GM18520 (cell line): ENCODE results near the gene TRIM63.

Source experiments
- ATAC-seq: cut with Tn5 transposase; IDR thresholded peaks from one replicate; pipeline ENCODE4 v1.9.1; 2021; ENCODE audit not compliant: unreplicated experiment

The TRIM63 gene

GRCh38 chr1:26089125-26089524 lies 21.7 kb upstream of the TRIM63 start:
- ATAC-seq, result no peak

DNA sequence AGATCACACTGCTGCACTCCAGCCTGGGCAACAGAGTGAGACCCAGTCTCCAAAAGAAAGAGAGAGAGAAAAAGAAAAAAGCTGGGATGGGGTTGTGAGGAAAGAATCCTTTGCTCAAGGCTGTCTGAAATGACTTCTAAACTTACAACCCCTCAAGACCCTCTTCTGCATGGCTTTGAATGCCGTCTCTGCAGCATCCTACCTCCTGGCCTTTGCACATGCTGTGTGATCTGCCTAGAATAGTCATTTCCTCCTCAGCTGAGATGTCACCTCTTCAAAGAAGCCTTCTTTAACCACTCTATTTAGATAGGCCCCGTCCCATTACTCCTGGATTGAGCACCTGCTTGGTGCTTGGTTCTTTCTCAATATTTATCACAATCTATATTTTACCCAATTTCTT lies 17.4 kb upstream of the TRIM63 start:
- no peak for ATAC-seq

GRCh38 chr1:26084091-26084561 lies 16.7 kb upstream of the TRIM63 start:
- no peak for ATAC-seq

DNA sequence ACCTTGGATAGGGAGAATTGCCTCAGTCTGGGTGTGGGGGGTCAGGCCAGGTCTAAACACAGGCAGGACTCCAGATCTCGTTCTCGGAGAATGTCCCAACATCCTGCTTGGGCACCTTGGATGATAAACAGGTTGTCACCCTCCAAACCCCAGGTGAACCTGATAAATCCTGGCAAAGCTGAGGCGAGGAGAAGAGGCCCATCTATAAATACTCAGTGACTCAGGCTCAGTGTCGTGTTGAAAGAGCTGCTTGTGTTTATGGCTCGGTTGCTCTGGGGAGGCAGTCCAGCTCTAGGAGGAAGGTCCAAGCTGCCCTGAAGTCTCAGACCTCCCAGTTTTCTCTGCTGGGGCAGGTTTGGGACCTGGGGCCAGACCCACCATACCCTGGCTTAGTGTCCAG lies 15.8 kb upstream of the TRIM63 start:
- no peak for ATAC-seq

DNA sequence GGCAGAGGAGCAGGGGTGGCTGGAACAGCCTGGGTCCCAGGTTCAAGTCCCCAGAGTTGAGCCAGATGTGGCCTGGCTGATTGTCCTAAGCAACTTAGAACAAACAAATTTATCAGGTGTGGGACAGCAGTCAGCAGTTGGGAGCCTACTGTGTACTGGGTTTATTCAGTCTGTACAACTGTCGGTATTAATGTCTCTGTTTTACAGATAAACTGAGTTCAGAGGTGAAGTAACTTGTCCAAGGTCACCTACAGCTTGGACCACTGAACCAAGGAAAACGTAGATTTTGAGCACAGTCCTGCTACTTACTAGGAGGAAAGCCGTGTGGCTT lies 14.6 kb upstream of the TRIM63 start:
- no peak for ATAC-seq

DNA sequence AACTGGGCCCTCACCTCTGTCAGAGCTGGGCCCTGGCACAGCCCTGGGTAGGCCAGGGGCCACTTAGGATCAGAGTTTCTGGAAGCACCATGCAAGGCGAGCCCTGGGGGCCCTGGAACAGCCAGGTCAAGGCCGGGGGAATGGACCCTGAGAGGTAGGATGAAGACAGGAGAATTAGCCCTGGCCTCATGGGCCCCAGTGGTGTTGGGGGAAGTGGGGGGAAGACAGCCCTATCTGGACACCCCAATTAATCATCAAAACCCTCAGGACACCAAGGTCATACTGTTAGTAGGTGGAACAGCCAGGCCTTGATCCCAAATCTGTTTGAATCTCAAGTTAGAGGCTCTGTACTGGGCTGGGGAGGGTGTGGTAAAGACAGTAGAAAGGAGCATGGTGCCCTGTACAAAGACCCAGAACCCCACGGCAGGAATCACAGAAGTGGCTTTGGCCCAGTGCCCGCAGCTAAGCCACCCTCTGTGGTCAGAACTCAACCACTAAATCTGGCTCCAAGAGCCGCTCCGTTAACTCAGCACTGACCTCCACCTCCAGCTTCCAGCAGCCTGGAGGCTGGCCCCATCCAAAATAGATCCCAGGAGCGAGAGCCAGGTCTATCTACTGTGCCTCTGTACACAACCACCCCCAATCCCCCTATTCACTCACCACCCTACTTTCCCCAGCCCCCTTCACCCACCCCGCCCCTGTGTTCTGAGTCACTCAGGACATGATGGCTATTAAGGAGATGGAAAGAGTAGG lies 14.0 kb upstream of the TRIM63 start:
- ATAC-seq, result no peak

DNA sequence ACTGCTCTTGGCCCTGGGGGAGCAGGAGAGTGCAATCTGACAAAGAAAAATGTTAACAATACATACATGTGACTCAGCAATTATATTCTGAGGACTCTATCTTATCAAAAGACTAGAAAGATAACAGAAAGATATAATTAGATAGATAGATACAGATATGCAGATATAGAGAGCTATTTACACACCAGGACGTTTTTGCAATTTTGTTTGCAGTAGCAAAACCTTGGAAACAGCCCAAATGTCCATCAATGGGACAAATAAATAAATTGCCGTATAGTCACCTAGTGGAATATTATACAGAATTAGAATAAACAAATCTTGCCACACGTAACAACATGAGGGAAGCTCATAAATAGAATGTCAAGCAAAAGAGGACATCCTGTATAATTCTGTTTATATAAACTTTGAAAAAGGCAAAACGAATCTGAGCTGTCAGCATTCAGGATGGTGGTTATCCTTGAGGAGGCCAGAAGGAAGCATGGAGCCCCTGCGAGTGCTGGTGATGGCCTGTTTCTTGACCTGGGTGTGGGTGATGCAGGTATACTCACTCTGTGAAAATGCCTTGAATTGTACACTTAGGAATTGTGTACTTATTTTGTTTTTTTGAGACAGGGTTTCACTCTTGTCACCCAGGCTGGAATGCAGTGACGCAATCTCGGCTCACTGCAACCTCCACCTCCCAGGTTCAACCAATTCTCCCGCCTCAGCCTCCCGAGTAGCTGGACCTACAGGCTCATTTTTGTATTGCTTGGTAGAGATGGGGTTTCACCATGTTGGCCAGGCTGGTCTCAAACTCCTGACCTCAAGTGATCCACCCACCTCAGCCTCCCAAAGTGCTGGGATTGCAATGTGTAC lies 12.8 kb upstream of the TRIM63 start:
- ATAC-seq, result no peak

GRCh38 chr1:26079178-26079563 lies 11.7 kb upstream of the TRIM63 start:
- no peak for ATAC-seq

GRCh38 chr1:26078286-26079177 lies 11.1 kb upstream of the TRIM63 start:
- ATAC-seq, result no peak

DNA sequence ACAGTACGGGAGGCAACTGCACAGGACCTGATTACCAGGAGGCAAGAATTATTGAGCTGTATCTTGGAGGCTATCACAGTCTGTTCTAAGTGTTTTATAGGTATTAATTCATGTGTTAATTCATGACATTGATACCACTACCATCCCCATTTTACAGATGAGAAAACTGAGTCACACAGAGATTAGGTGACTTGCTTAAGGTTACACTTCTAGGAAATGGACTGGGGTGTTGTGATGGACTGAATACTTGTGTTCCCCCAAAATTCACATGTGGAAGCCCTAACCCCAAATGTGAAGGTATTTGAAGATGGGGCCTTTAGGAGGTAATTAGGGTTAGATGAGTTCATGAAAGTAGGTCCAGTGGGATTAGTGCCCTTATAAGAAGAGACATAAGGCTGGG lies 10.1 kb upstream of the TRIM63 start:
- no peak for ATAC-seq

GRCh38 chr1:26075421-26076144 lies 8.2 kb upstream of the TRIM63 start:
- no peak for ATAC-seq

DNA sequence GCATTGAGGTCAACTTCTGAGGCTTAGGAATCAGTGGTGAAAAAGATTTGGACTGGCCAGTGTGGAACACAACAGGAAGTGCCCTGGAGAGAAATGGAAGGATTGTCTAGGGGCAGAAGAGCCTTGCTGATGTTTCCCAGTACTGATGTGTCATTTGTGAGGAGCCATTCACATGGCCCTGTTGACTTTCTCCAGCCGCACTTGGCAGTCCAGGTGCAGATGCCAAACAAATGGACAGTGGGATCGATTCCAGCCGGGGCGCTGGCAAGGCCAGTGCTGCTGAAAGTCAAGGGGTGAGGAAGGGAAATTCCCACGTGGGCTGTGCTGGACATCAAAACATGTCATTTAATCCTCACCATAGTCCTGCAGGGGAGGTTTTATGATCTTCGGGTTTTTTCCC lies 4.9 kb upstream of the TRIM63 start:
- ATAC-seq, result no peak

DNA sequence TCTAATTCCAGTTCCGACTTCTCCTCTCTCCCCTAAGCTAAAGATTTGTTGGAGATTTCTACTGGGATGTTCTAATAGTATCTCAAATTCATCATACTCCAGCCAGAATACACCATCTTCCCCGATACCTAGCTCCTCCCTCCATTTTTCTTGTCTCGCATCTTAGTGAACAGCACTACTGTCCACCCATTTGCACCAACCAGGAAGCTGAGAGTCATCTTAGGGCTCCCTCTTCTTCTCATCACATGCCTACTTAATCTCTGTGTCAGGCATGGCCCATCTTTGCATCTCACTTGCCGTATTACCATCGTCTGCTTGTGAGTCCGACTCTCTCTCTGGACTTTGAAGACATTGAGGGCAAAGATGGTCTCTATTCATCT lies 3.5 kb upstream of the TRIM63 start:
- ATAC-seq, result no peak

GRCh38 chr1:26070296-26070962 lies 3.0 kb upstream of the TRIM63 start:
- ATAC-seq, result no peak

GRCh38 chr1:26069941-26070295 lies 2.5 kb upstream of the TRIM63 start:
- ATAC-seq, result no peak

- no peak for ATAC-seq
These were observed 573 bp downstream of the TRIM63 start for GRCh38 chr1:26066857-26067256.

GRCh38 chr1:26066160-26066559 lies 1.3 kb downstream of the TRIM63 start:
- no peak for ATAC-seq

DNA sequence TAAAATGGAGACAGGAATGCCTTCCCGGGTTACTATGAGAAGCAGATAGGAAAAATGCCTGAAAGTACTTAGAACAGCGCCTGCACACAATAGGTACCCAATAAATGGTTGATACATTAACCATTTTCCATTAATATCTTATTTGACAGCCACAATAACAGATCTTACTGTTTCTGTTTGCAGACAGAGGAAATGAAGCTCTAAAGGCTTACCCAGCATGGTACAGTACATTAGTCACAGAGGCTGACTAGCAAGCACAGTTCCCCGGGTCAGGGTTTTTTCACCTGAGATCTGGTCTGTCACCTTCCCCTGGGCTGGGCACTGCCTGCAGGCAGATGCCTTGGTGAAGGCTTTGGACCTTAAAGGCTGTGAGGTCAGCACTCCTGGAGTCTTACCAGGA lies 2.9 kb downstream of the TRIM63 start:
- ATAC-seq, result no peak

DNA sequence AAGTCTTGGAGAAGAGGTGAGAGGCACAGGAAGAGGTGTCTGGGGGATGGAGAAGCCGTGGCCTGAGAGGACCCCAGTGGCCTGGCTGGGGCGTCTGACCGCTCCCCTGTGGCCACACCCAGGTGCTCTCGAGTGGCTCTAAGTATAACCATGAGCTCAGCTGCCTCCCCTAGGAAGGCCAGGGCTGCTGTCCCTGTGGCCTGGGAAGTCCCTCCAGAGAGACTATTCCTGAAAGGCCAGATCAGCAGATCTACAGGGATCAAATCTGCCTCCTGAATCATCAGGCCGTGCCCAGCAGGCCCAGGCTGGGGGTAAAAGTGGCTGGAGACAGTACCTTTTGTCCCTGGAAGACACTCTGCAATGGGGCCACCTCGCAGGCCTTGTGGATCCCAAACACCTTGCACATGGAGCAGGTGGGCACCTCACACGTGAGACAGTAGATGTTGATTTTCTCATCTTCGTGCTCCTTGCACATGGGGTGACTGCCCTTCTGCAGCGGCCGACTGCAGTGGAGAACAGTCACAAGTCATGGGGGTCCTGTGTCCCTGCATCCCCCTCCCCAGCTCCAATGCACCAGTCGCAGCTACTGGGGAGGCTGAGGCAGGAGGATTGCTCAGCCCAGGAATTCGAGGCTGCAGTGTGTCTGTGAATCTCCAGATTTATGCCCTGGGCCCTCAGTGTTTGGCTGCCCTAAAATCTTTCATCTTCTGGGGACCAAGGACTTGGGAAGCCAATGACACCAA lies 6.4 kb downstream of the TRIM63 start:
- no peak for ATAC-seq

- no peak for ATAC-seq
These were observed 7.5 kb downstream of the TRIM63 start for GRCh38 chr1:26059906-26060305.
